HG02981 (cell line): ENCODE results near the gene SMIM3.

ENCODE experiments used
- ATAC-seq: cut with Tn5 transposase; IDR thresholded peaks from one replicate; pipeline ENCODE4 v1.9.1; 2021; ENCODE audit warnings: mild to moderate bottlenecking, moderate library complexity; ENCODE audit not compliant: unreplicated experiment

The SMIM3 gene

DNA sequence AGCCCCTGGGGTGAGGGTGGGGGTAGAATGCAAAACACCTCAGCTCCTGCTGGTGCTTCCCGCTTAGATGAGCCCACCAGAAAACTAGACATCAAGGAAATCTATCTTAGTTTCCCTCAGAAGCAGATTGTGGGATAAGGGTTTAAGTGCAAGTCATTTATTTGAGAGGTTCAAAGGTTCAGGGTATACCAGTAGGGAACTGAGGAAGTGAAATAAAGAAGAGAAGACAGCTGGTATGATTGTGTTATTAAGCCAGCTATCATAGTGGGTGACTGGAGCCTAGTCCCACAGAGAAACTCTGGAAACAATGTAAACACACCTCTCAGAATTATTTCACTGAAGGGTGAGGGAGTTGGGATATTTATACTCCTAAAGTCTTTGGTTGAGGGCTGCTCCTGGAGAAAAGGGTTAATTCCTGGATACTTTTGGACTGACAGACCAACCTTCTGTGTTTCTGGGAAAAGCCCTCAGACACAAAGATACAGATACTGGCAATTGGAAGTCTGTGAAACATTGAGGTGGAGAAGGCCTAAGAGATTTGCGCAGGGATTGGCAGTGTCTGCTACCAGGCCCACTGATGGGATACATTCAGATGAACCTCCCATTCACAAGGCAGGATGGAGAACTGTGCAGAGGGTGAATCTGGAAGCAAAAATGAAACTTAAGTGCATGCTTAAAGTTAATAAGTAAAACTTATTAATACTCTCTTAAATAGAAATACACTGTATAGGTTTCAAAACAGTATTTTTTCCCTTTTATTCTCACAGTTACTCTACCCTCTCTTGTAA is 13.4 kb upstream of the SMIM3 start:
- no peak for ATAC-seq

DNA sequence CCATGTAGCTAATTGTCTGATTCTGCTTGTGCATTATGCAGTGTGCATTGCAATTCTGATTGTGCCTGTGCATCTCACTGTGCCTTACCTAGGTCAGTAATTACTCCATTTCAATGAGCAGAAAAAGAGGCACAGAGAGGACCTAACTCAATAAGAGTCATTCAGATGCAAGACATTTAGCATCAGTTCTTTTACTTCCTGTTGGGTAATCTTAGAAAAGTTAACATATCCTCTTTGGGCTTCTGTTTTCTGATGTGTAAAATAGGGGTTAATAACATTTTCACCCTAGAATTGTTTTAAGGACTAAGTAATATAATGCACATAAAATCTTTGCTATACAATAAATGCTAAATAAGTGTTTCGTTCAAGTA is 12.8 kb upstream of the SMIM3 start:
- no peak for ATAC-seq

DNA sequence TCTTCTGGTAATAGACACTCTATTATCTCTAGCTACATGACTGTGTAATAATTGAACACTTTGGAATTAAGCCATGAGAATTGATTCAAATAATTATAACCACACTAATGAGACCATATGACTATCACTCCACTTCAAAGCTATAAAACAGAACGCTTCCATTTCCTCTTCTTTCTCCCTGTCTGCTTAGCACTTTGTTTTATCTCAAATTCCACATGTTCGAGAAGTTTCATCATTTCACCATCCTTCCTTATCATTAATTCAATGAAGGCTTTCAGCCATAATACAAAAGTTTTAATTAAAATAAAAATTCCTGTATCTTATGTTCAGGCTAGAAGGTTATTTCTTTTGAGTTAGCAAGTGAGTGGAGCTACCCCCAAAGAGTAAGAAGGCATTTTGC is 12.3 kb upstream of the SMIM3 start:
- no peak for ATAC-seq

DNA sequence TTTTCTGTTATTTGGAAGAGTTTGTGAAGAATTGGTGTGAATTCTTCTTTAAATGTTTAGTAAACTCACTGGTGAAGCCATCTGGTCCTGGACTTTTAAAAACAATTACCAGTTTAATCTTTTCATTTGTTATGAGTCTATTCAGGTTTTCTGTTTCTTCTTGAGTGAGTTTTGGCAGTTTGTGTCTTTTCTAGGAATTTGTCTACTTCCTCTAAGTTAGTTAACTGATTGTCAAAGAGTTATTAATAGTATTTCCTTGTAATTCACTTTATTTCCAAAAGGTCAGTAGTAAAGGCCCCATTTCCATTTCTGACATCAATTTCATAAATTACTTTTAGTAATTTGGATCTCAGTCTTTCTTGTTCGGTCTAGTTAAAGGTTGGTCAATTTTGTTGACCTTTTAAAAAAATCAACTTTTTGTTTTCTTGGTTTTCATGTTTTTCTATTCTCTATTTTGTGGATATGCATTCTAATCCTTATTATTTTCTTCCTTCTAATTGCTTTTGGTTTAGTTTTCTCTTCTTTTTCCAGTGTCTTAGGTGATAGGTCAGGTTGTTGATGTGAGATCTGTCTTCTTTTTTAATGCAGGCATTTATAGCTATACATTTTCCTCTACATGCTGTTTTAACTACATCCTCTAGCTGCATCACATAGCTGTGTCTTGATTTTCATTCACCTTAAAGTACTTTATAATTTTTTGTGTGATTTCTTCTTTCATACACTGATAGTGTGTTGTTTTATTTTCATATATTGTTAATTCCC is 7.3 kb upstream of the SMIM3 start:
- ATAC-seq: no peak

DNA sequence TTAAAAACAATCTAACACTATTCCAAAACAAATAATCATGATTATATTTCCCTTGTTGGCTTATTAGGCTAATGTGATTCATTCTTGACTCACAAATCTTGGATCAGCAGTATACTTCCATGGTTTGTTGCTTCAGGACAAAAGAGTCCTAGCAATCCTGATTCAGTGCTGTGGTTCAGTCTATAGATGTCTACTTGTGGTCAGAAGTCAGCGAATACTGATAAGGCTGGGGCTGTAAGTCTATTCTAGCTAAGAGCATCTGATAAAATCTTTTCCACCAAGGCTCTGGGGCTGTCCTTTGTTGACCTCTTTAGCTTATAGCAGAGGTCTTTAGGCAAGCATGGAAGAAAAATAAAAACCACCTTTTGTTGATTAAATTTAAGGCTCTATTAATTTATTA is 4.4 kb upstream of the SMIM3 start:
- ATAC-seq: no peak

DNA sequence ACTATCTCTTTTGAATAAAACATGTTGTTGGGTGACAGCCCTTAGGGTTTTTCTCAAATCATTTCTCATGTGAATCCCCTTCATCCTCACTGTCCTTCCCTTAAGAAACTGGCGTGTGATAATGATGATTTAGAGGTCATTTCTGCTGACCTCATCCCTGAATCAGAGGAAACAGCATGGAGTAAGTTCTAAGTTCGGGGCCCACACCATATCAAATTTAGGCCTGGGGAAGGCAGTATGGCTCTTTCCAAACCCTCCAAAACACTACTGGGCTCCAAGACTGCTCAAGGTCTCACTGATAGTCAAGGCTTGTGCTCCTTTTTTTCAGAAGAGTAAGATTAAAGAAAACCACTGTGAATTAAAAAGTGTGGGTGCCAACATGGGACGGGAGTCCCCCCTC is 872 bp upstream of the SMIM3 start:
- no peak for ATAC-seq

DNA sequence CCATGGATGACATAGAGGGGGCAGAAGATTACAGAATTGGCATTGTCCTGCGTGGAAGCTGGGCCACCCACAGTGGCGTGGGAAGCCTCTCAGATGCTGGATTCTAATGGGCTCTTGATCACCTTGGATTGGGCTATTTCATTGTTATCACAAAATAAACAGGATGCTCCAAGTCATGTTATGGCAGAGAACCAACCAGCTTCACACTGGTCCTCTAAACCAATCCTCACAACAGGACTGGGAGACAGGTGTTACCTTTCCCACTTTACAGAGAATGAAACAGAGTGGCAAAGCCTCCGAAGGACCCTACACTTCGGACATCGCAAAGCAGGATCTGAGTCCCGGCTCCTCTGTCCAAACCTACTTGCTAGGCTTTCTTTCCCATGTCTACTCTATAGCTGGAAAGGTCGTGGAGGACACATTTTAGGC is 455 bp upstream of the SMIM3 start:
- ATAC-seq: no peak

DNA sequence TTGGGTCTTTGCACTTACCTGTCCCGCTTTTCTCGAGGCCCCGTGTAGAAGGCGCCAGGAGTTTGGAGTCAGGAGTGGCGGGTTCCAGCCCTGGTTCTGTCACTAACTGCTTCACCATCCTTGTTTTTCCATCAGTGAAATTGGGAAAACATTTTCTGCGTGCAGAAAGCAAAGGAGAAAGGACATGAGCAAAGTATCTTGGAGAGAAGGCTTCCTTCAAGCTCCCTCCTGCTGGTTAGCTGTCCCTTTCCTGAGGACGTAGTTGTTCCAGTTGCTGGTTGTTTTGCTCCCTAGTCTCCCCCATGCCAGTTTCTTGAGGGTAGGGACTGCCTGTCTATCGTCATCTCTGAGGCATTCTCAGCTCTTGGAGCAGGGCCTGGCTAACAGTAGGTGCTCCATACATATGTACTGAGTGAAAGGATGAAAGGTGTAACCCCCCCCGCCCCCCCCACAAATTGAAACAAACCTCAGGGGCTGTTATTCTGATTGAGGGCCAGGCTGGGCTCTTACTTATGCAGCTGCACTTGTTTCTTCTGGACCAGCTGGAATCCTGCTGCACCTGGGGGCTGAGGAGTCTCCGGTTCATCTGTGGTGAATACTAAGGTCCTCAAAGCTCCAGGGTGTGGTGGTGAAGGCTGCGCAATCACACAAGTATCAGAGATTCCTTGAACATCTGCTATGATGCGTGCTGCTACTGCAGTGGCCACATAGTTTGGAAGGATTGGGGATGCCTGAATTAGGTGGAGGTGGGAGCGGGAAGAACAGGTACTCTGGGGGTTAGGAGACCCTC is 1.0 kb downstream of the SMIM3 start:
- ATAC-seq: peak; percentile 5

DNA sequence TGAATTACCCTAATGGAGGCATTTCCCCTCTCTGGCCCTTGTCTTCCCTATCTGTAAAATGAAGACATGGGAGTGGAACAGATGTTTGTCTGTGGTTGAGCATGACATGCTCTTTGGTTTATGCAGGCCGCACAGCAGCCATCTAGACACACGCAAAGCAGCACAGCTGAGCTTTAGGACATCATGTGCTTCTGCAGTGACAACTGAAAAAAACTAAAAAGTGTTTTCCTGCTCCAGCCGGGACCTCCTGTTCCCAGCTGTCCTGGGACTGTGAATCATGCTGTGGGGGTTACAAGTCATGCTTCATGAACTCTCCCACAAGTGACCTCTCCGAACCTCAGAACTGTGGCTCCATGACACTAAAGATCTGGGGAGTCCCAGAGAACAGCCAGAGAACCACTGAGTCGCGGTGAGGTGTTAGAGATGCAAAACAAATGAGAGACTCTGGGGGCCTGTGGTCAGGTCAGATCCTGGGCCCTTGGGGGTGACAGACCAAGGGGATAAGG is 1.7 kb downstream of the SMIM3 start:
- ATAC-seq: peak; percentile 56

DNA sequence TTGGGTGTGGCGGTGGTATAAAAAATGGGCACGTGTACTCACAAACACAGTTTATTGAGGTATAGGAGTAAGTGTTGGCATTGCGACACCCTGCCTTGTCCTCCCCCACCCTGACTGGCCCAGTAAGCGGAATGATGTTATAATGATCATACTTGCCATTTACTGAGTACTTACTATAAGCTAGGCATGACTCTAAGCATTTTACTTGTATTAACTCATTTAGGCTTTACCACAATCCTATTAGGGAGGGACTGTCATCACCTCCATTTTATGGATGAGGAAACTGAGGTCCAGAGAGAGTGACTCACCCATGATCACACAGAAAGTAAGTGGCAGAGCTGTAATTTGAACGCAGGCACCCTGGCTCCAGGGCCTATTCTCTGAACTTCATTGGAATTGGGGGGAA is 2.3 kb downstream of the SMIM3 start:
- ATAC-seq: no peak

DNA sequence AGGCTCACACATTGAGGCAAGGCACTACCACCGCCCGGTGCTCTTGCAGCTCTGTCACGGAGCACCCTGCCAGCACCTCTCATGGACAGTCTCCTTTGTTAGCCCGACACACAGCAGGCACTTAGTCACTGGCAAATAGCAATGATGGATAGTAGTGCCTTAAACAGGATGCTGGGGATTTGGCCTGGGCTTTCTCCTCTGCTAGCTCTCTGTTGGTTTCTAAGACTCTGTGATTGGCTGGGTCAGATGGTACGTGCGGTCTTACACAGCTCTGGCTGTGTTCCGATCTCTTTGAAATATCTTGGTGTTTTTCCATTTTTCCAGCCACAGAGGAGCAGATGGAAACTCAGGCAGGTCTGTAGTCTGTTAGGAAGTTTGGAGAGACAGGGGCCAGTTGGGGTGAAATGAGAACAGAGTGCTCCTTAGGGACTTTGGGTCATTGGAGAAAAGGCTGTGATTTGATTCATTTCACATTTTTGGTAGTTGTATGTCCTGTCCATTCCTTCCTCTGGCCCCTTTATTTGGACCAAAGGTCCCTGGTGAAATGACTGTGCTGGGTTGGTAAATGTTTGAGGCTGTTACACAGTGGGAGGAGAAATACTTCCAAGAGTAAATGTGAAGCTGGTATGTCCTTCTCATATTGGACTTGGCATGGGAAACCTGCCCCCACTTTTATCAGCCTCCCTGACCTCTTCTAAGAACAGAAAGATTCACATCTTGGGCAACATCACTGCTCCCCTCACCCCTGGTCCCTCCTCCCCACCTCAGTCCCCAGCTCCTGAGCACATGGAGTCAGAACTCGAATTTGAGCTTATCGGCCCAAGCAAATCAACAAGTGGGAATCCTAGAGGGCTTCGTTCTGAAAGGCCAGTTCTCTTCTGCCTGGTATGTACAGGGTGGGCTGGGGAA is 3.4 kb downstream of the SMIM3 start:
- no peak for ATAC-seq

DNA sequence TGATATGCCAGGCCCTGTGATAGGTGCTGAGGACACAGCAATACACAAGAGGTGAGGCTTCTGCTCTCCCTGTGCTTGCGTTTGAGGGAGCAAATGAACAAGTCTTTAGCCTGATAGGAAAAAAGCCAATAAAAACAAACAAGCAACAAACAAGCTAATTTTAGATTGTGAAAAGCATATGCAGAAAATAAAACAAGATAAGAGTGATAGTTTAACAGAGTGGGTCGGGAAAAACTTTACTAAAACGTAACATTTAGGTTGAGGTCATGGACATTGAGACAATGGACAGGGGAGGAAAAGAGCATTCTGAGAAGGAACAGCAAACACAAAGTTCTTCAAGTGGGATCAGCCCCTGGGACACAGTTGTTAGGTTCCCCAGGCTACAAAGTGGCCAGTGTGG is 4.3 kb downstream of the SMIM3 start:
- no peak for ATAC-seq

DNA sequence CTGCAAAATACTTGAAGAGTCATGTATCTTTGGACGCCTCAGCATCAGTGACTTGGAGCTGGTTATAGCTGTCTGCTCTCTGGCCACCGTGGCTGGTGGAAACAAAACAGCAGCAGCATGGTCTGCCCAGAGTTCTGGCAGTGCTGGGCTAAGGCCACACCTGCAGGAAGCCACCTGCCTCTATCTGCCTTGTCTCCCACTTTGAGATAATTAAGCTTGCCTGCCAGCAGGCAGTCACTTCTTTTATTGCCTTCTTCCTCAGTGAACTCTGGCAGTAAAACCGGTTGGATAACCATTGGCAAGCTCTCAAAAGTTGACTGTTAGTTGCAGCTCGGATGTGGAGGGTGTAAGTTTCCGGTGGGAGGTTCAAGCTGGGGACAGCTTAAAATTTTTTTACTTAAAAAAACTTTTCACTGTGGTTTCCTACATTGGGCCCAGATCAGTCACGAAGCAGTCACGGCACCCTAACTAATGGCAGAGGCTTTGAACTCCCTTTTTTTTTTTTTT is 4.9 kb downstream of the SMIM3 start:
- ATAC-seq: peak; percentile 46

DNA sequence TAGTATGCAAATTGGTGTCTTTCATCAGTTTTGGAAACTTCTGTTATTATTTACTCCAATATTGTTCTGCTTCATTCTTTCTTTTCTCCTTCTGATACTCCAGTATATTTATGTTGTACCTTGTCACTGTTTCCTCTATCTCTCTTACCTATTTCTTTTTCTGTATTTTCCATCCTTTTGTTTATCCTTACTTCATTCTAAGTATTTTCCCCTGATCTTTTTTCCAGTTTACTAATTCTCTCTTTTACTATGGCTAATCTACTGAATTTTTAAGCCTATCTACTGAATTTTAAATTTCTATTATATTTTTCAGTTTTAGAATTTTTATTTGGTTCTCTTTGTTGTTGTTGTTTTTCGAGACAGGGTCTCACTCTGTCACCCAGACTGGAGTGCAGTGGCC is 7.4 kb downstream of the SMIM3 start:
- no peak for ATAC-seq

DNA sequence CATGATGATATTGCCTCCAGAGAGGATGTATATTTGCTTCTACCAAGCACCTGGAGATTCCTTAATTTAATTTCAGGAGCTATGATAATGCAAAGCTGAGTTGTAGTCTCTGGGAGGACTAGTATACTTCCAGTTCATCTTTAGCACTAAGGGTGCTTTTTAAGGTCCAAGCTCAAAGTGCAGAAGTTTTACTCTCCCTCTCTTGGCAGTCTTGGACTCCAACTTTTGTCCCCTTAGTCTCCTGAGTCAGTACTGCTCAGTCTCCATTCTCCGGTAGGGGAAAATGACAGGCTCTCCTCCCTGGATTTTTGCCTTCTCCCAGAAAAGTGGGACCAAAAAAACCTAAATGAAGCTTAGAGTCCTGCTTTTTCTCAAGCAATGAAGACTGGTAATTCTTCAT is 8.3 kb downstream of the SMIM3 start:
- no peak for ATAC-seq

DNA sequence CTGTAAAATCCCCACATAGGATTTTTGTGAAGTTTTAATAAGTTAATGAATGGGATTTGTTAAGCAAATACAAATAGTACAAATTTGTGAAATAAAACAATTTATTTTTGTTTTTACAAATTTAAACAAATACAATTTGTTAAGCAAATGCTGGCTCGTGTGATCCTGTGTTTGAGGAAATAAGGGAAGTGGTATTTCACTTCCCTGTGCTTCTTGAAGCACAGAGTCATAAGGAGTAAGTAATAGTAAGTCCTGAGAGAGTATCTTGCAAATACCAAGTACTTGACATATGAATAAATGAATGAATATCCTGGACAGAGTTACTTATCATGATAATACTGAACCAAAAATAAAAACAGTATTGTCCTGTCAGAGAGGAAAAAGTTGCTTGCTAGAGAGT is 9.1 kb downstream of the SMIM3 start:
- ATAC-seq: no peak

DNA sequence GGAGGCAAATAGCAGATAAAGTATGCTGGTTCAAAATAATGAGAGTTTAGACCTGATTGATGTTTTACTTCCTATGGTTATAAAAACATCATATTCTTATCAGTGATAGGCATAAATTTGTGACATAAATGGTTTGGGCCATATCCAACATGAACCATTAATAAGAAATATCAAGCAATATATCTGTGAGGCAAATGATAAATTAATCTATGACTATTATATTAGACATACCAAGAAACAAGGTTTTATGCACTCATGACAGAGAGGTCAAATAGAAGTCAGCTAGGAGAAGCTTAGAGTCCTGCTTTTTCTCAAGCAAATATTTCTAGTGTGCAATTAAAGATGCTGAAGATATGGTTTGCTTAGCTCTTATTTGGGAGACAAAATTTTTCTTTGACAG is 10.4 kb downstream of the SMIM3 start:
- ATAC-seq: no peak

DNA sequence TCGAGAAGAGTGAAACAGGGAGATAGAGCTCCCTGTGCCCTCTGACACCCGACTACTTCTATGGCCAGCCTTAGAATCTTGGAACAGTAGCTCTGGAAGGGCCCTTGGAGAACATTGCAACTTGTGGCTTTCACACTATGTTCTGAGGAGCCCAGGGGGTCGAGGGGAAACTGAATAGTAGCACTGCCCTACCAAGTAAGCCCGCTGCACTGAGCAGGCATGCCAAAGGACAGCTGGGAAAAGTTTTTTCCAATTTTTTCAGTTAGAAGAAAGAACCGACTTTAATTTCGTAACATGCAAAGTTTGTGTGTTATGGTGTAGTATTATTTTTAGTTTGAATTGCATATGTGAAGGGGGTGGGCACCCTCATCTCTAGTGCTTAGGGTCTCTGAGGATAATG is 10.9 kb downstream of the SMIM3 start:
- ATAC-seq: no peak

DNA sequence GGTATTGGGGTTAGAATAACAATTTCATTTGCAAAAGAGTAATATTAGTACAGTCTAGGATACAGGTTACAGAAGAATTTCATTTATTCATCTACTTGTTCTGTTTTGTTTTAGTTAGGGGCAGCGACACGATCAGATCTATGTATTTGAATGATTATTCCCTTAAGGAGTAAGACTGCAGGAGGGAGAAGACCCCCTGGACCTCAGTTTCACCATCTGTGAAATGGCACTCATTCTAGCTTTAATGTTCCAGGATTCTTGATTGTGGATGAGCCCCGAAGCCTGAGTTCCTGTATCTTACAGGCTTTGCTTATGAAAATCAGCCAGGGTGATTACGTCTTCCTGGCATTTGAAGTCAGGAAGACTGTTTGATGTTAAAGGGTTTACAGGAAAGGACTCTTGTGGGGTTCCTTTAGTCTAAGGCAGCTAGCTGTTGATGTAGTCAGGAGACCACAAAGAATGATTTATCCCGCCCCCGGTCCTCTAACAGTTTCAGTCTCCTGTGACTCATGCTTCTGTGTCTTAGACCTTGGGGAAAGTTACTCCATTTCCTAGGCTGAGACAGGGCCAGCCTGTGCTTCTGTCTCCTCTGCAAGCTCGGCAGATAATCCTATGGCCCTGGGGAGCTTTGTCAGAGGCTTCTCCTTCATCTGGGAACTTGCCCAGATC is 11.5 kb downstream of the SMIM3 start:
- ATAC-seq: peak; percentile 97

DNA sequence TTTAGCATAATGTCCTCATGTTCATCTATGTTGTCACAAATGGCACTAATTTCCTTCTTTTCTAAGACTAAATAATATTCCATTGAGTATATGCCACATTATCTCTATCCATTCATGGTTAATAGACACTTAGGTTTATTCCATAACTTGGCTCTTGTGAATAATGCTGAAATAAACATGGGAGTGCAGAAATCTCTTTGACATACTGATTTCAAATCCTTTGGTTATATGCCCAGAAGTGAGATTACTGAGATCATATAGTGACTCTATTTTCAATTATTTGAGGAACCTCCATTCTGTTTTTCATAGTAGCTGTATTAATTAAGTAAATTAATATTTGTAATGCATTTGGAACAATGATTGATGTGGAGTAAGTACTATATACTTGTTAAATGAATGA is 13.0 kb downstream of the SMIM3 start:
- no peak for ATAC-seq
